PC-3 (cell line): Measurements from ENCODE around the gene KRT17. TPM values are rescaled to one million over a fixed set of nuclear protein-coding genes. Genes with fewer than 3 reads are reported as not detected.
"Not testable (repeated sequence)": the region's sequence is repeated elsewhere in the genome, so short reads cannot be mapped to it uniquely, and the experiment has no call there.

Experiments used
- ATAC-seq: fragments of 200-7000 bp; cut with Tn5 transposase; 2 replicates; pipeline ENCODE4 v1.9.1; 2020; ENCODE audit warnings: mild to moderate bottlenecking, moderate library complexity
- BruUV-seq: library from RNA; stranded (reverse); fragments of 400-500 nt; replicated peaks from 2 replicates; lab custom pipeline; 2021; lab: Mats Ljungman, UMichigan
- CTCF ChIA-PET: fragments of 300-600 bp; sonication (Branson Sonifier 250); formaldehyde crosslinking; loops from one replicate; lab custom pipeline; 2022; ENCODE audit warnings: antibody characterized with exemption; lab: Charles Lee
- POLR2A ChIA-PET: fragments of 300-600 bp; sonication (Branson Sonifier 250); formaldehyde crosslinking; loops from one replicate; lab custom pipeline; 2022; ENCODE audit warnings: antibody characterized with exemption; ENCODE audit not compliant: unreplicated experiment; lab: Charles Lee
- DNase-seq: peaks from one replicate; pipeline ENCODE4 v3.0.0-alpha.2; 2015
- H2AFZ ChIP-seq: fragments of 300-600 bp; sonication (generic); 2 replicates; pipeline ENCODE4 v1.6.0; 2016; ENCODE audit warnings: antibody characterized with exemption, low read length
- H3F3A ChIP-seq: fragments of 300-600 bp; sonication (generic); one replicate; pipeline ENCODE4 v1.6.0; 2017; ENCODE audit warnings: antibody characterized with exemption, low read length, control low read depth, mild to moderate bottlenecking; ENCODE audit not compliant: unreplicated experiment
- H3K27ac ChIP-seq: fragments of 300-600 bp; sonication (generic); 2 replicates; pipeline ENCODE4 v1.5.1; 2016; ENCODE audit warnings: mild to moderate bottlenecking, low read length
- H3K27me3 ChIP-seq: fragments of 300-600 bp; sonication (generic); 2 replicates; pipeline ENCODE4 v1.6.1; 2016; ENCODE audit warnings: low read length, mixed read lengths
- H3K36me3 ChIP-seq: fragments of 300-600 bp; sonication (generic); 2 replicates; pipeline ENCODE4 v1.6.1; 2016; ENCODE audit warnings: low read depth, mixed run types, low read length, mixed read lengths
- H3K4me1 ChIP-seq: fragments of 300-600 bp; sonication (generic); 2 replicates; pipeline ENCODE4 v1.5.1; 2016; ENCODE audit warnings: low read length; ENCODE audit not compliant: insufficient read depth
- H3K4me2 ChIP-seq: fragments of 300-600 bp; sonication (generic); 2 replicates; pipeline ENCODE4 v1.6.0; 2016; ENCODE audit warnings: low read length
- H3K4me3 ChIP-seq: fragments of 300-600 bp; sonication (generic); 2 replicates; pipeline ENCODE4 v1.5.1; 2016; ENCODE audit warnings: mild to moderate bottlenecking, low read length, mixed read lengths
- H3K79me2 ChIP-seq: fragments of 300-600 bp; sonication (generic); 2 replicates; pipeline ENCODE4 v1.6.1; 2017; ENCODE audit warnings: low read length, mixed read lengths
- H3K9ac ChIP-seq: fragments of 300-600 bp; sonication (generic); 2 replicates; pipeline ENCODE4 v1.6.0; 2016; ENCODE audit warnings: mild to moderate bottlenecking, low read length
- H3K9me2 ChIP-seq: fragments of 300-600 bp; sonication (generic); replicated peaks from 2 replicates; pipeline ENCODE4 v1.6.1; 2016; ENCODE audit warnings: mixed run types, low read length, mixed read lengths
- H3K9me3 ChIP-seq: fragments of 300-600 bp; sonication (generic); 2 replicates; pipeline ENCODE4 v1.6.1; 2016; ENCODE audit warnings: low read length, mixed read lengths
- H4K20me1 ChIP-seq: fragments of 300-600 bp; sonication (generic); 2 replicates; pipeline ENCODE4 v1.6.1; 2016; ENCODE audit warnings: low read length, mixed read lengths
- CTCF ChIP-seq: fragments of 300-600 bp; sonication (generic); conservative IDR thresholded peaks from 2 replicates; pipeline ENCODE4 v1.5.1; 2017; ENCODE audit warnings: antibody characterized with exemption, low read depth, mild to moderate bottlenecking, low read length
- EZH2 ChIP-seq: fragments of 300-600 bp; sonication (generic); IDR thresholded peaks from one replicate; pipeline ENCODE4 v1.6.1; 2017; ENCODE audit warnings: antibody characterized with exemption, mild to moderate bottlenecking, low read length; ENCODE audit not compliant: unreplicated experiment
- EZH2phosphoT487 ChIP-seq: fragments of 300-600 bp; sonication (generic); IDR thresholded peaks from 2 replicates; pipeline ENCODE4 v1.6.1; 2018; ENCODE audit warnings: mild to moderate bottlenecking, antibody characterized with exemption, low read length, borderline replicate concordance
- intact Hi-C: fragments of 100-400 bp; cut with micrococcal nuclease; formaldehyde crosslinking; loops from 2 replicates; pipeline ENCODE4 v1.9.0; 2023
- total RNA-seq: library from RNA; depleted of rRNA; stranded (reverse); fragments of >200 nt; gene quantifications from 2 replicates; pipeline ENCODE4 v1.2.3, GENCODE V29; 2014

KRT17 gene
- total RNA-seq, 1 experiment from 2014 or later = 92.1 TPM

- Histone ChIP-seq H3K79me2 (no peaks in the 10 kb centered on the region), H3F3A (no peaks in the 10 kb centered on the region), H3K36me3 (no peaks in the 10 kb centered on the region), H3K4me2 (no peak overlapping the region), H3K27ac (no peak overlapping the region), H3K4me3 (no peak overlapping the region), H3K9ac (no peak overlapping the region), H3K9me2 (no peaks in the 10 kb centered on the region), H4K20me1 (no peaks in the 10 kb centered on the region), H3K27me3 (no peaks in the 10 kb centered on the region), H3K9me3 (no peaks in the 10 kb centered on the region), H2AFZ (no peak overlapping the region), H3K4me1 (peaks cover 29% of the 10 kb centered on the region)
- no TSS peak for BruUV-seq
- TF ChIP-seq EZH2 (no peak), CTCF (no peak), EZH2phosphoT487 (no peak)
- POLR2A ChIA-PET = no interaction called here
- DNase-seq (no peak), ATAC-seq (no peak)
- intact Hi-C loops = loop anchor here (2.0 kb wide), 1 partner anchor 70 kb away; no protein-coding TSS in a partner anchor
- CTCF ChIA-PET = no interaction called here
These were observed 45.8 kb downstream of the KRT17 start for GRCh38 chr17:41578538-41578937.

- H3K9me3 ChIP-seq, H3K4me2 ChIP-seq, H4K20me1 ChIP-seq, H3K4me3 ChIP-seq, H3K79me2 ChIP-seq, intact Hi-C loops, BruUV-seq, H3K27me3 ChIP-seq, H3F3A ChIP-seq, H3K36me3 ChIP-seq, H3K9ac ChIP-seq, CTCF ChIA-PET, POLR2A ChIA-PET, H3K9me2 ChIP-seq, H2AFZ ChIP-seq, H3K27ac ChIP-seq: not testable (repeated sequence)
- ATAC-seq (peak; percentile 71), DNase-seq (peak; percentile 67)
- H3K4me1 ChIP-seq = peaks cover 29% of the 10 kb centered on the region
These were observed 47.6 kb downstream of the KRT17 start for GRCh38 chr17:41576740-41577139.

GRCh38 chr17:41575336-41575735 lies 49.0 kb downstream of the KRT17 start:
- DNase-seq = no peak
- no peak overlapping the region for H3K4me2 ChIP-seq
- no peak overlapping the region for H2AFZ ChIP-seq
- ChIA-PET POLR2A (no interaction called here), CTCF (no interaction called here)
- H3K4me3 ChIP-seq = no peak overlapping the region
- H3K27ac ChIP-seq = no peak overlapping the region
- no TSS peak for BruUV-seq
- no peaks in the 10 kb centered on the region for H3K36me3 ChIP-seq
- no peak for ATAC-seq
- no peaks in the 10 kb centered on the region for H4K20me1 ChIP-seq
- no peak for TF ChIP-seq EZH2phosphoT487
- no peak for TF ChIP-seq EZH2
- no peak for TF ChIP-seq CTCF
- no peak overlapping the region for H3K9ac ChIP-seq
- no peaks in the 10 kb centered on the region for H3K27me3 ChIP-seq
- no peaks in the 10 kb centered on the region for H3K79me2 ChIP-seq
- no peaks in the 10 kb centered on the region for H3K9me2 ChIP-seq
- no peaks in the 10 kb centered on the region for H3F3A ChIP-seq
- H3K9me3 ChIP-seq = no peaks in the 10 kb centered on the region
- intact Hi-C loops = no loop called here
- H3K4me1 ChIP-seq = peaks cover 19% of the 10 kb centered on the region
